Spleen (tissue), 11 donors: ENCODE measurements around the gene IFT88. TPM values are rescaled to one million over a fixed set of nuclear protein-coding genes. Genes with fewer than 3 reads are reported as not detected.

Experiments used
- DNase-seq: peaks from one replicate; pipeline ENCODE4 v3.0.0-alpha.2; 2020
- H3K27ac ChIP-seq, 8 donors: fragments of 200-600 bp; sonication (generic) in 7 of 8; 1 replicate in 4 of 8; 2 replicates in 4 of 8; pipeline versions ENCODE4 v1.5.0 to v1.8.0; 2016 to 2021; ENCODE audit warnings: inconsistent platforms in 4 of 8, mild to moderate bottlenecking in 4 of 8, moderate library complexity in 1 of 8
- H3K27me3 ChIP-seq, 7 donors: fragments of 200-600 bp; sonication (generic) in 6 of 7; replicated peaks in 1 of 7; 1 replicate in 4 of 7; 2 replicates in 3 of 7; pipeline versions ENCODE4 v1.5.0 to v1.8.0; 2016 to 2021; ENCODE audit warnings: inconsistent platforms in 3 of 7, mild to moderate bottlenecking in 1 of 7
- H3K36me3 ChIP-seq, 6 donors: fragments of 200-600 bp; sonication (generic) in 5 of 6; 1 replicate in 4 of 6; 2 replicates in 2 of 6; pipeline versions ENCODE4 v1.5.0 to v1.8.0; 2016 to 2021; ENCODE audit warnings: inconsistent platforms in 2 of 6
- H3K4me1 ChIP-seq, 6 donors: fragments of 200-600 bp; sonication (generic) in 5 of 6; 1 replicate in 3 of 6; 2 replicates in 3 of 6; pipeline versions ENCODE4 v1.5.0 to v1.8.0; 2016 to 2021; ENCODE audit warnings: inconsistent platforms in 3 of 6
- H3K4me3 ChIP-seq, 8 donors: fragments of 200-600 bp; sonication (generic) in 7 of 8; 1 replicate in 4 of 8; 2 replicates in 4 of 8; pipeline versions ENCODE4 v1.5.0 to v1.8.0; 2016 to 2021; ENCODE audit warnings: inconsistent platforms in 4 of 8, mild to moderate bottlenecking in 4 of 8, moderate library complexity in 2 of 8
- H3K9me3 ChIP-seq, 8 donors: fragments of 200-600 bp; sonication (generic) in 7 of 8; 1 replicate in 4 of 8; 2 replicates in 4 of 8; pipeline versions ENCODE4 v1.5.0 to v1.8.0; 2016 to 2021; ENCODE audit warnings: inconsistent platforms in 4 of 8
- CTCF ChIP-seq, 11 experiments: fragments of 200-600 bp in 7 of 11; fragments of 450-650 bp in 4 of 11; sonication (generic) in 4 of 11; IDR thresholded peaks in 8 of 11; conservative IDR thresholded peaks in 3 of 11; 1 replicate in 7 of 11; 2 replicates in 4 of 11; pipeline versions ENCODE4 v1.4.0 to v1.8.0; 2016 to 2021; ENCODE audit warnings: antibody characterized with exemption in 11 of 11, inconsistent platforms in 4 of 11, mild to moderate bottlenecking in 1 of 11
- POLR2A ChIP-seq, 3 donors: fragments of 450-650 bp; IDR thresholded peaks; one replicate each; pipeline ENCODE4 v1.5.1; 2017; ENCODE audit warnings: antibody characterized with exemption in 3 of 3, mild to moderate bottlenecking in 1 of 3
- POLR2AphosphoS5 ChIP-seq, 3 donors: sonication (generic); formaldehyde crosslinking; IDR thresholded peaks; one replicate each; pipeline ENCODE4 v1.5.1; 2017; ENCODE audit warnings: antibody characterized with exemption in 3 of 3
- WGBS, 5 donors: extraction: QIAGEN DNeasy Blood & Tissue Kit in 3 of 5; methylation state at CpG; one replicate each; pipeline versions ENCODE4 v1.1.5 to v1.1.7; 2013 to 2018; 5-methylcytosine and 5-hydroxymethylcytosine counted together
- intact Hi-C: fragments of 100-400 bp; cut with DNase I; formaldehyde crosslinking; loops from one replicate; pipeline ENCODE4 v1.15.0; 2023; ENCODE audit warnings: low total_unique reads
- polyA plus RNA-seq, 3 donors: library from polyadenylated mRNA; stranded (reverse); fragments of 200-250 nt; gene quantifications; one replicate each; pipeline ENCODE4 v1.2.1, GENCODE V29; 2013
- total RNA-seq, 7 donors: library from RNA; depleted of rRNA in 3 of 7; stranded (reverse); fragments of >200 nt in 3 of 7; fragmentation: NEBNext Ultra II Directional in 4 of 7; extraction: Animal tissue kit (Norgen Biotek cat#: 25700) in 4 of 7; gene quantifications; one replicate each; pipeline versions ENCODE4 v1.1.0 to v1.2.1, GENCODE V29; 2016 to 2021
- donor health status: healthy with polysubstance abuse.
- donor health status: DM: no; HTN: no; CAD: no; lungs with moderate emphysema.
- donor health status: DM: no; HTN: no; CAD: no.
- donor health status: Bipolar disorder and iron deficiency.
- donor health status: healthy.
- donor health status: DM: no; HTN: no; CAD: no.
- donor health status: DM: yes; HTN: yes; CAD: no.

Gene IFT88
- total and polyA plus RNA-seq, 10 donors: 7.7 to 25.5 (median 13.6) TPM

DNA sequence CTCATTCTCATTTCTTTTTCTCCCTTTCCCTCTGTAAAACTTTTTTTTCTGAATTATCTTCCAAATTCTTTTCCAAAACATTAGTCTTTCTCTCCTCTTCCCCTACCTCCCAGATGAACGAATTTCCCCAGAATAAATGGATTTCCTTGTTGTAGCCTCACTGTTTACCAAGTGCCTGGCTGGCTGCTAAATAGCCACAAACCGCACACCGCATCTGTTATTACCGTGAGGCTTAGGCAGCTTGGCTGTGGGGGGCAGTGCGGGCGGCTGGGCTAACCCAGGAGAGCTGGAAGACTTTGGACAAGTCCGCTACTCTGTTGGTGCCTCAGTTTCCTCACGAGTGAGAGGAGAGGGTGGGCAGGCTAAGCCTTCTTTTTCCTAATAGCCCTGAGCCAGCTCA, 147.2 kb downstream of the IFT88 start:
- no peak overlapping the region for H3K4me3 ChIP-seq
- 78 to 91% (median 87%) methylated on average over 8 of the region's 8 CpGs for WGBS, 5 donors
- no peak for DNase-seq
- no peaks in the 10 kb centered on the region for H3K36me3 ChIP-seq
- H3K9me3 ChIP-seq: no peaks in the 10 kb centered on the region
- peaks cover 5 to 16% (median 12%) of the 10 kb centered on the region in 6 donors for H3K4me1 ChIP-seq
- intact Hi-C loops: loop anchor here (5.0 to 10.0 kb wide), 3 partner anchors 61 to 211 kb away; partner anchors contain the start of gene EEF1AKMT1
- no peak overlapping the region for H3K27ac ChIP-seq
- TF ChIP-seq POLR2AphosphoS5 (IDR thresholded peaks at IDR 0.05) (no peak), POLR2A (IDR thresholded peaks at IDR 0.05) (no peak), CTCF (IDR thresholded peaks at IDR 0.05 in 8 of 11, conservative IDR thresholded peaks at IDR 0.05 in 3 of 11) (no peak)
- H3K27me3 ChIP-seq: peaks cover 0 to 15% (median 0%) of the 10 kb centered on the region in 7 donors

- Histone ChIP-seq H3K27me3 (peaks cover 0 to 21% (median 0%) of the 10 kb centered on the region in 7 donors), H3K4me1 (peaks cover 5 to 16% (median 12%) of the 10 kb centered on the region in 6 donors), H3K4me3 (no peak overlapping the region), H3K9me3 (no peaks in the 10 kb centered on the region), H3K36me3 (no peaks in the 10 kb centered on the region), H3K27ac (no peak overlapping the region)
- intact Hi-C loops: loop anchor here (5.0 to 10.0 kb wide), 3 partner anchors 60 to 210 kb away; partner anchors contain the start of gene EEF1AKMT1
- TF ChIP-seq POLR2A (IDR thresholded peaks at IDR 0.05): no peak
- WGBS, 5 donors: 66 to 85% (median 71%) methylated on average over 9 of the region's 9 CpGs
- no peak for DNase-seq
Measured at GRCh38 chr13:20714563-20715329, 147.8 kb downstream of the IFT88 start.

- peaks cover 5 to 16% (median 12%) of the 10 kb centered on the region in 6 donors for H3K4me1 ChIP-seq
- 85 to 95% (median 86%) methylated on average over 6 of the region's 6 CpGs for WGBS, 5 donors
- H3K27me3 ChIP-seq: peaks cover 0 to 26% (median under 1%) of the 10 kb centered on the region in 7 donors
- no peak for DNase-seq
- no peaks in the 10 kb centered on the region for H3K9me3 ChIP-seq
- no peak overlapping the region for H3K27ac ChIP-seq
- intact Hi-C loops: loop anchor here (10.0 kb wide), 2 partner anchors 59 to 209 kb away; partner anchors contain the start of gene EEF1AKMT1
- TF ChIP-seq POLR2AphosphoS5 (IDR thresholded peaks at IDR 0.05) (no peak), CTCF (IDR thresholded peaks at IDR 0.05 in 8 of 11, conservative IDR thresholded peaks at IDR 0.05 in 3 of 11) (no peak), POLR2A (IDR thresholded peaks at IDR 0.05) (no peak)
- H3K4me3 ChIP-seq: no peak overlapping the region
- no peaks in the 10 kb centered on the region for H3K36me3 ChIP-seq
Measured at GRCh38 chr13:20715330-20715712, 148.4 kb downstream of the IFT88 start.

GRCh38 chr13:20716951-20717350, 150.0 kb downstream of the IFT88 start:
- Histone ChIP-seq H3K27ac (no peak overlapping the region), H3K27me3 (peaks cover 0 to 43% (median 16%) of the 10 kb centered on the region in 7 donors), H3K4me1 (peaks cover 8 to 28% (median 21%) of the 10 kb centered on the region in 6 donors), H3K36me3 (no peaks in the 10 kb centered on the region), H3K4me3 (no peak overlapping the region), H3K9me3 (no peaks in the 10 kb centered on the region)
- no peak for DNase-seq
- 84 to 89% (median 88%) methylated on average over 15 of the region's 15 CpGs for WGBS, 5 donors
- no peak for TF ChIP-seq POLR2AphosphoS5 (IDR thresholded peaks at IDR 0.05)
- TF ChIP-seq POLR2A (IDR thresholded peaks at IDR 0.05): no peak
- TF ChIP-seq CTCF (IDR thresholded peaks at IDR 0.05 in 8 of 11, conservative IDR thresholded peaks at IDR 0.05 in 3 of 11): no peak
- intact Hi-C loops: loop anchor here (10.0 kb wide), 2 partner anchors 58 to 208 kb away; partner anchors contain the start of gene EEF1AKMT1
